Coronary artery (tissue), 2 donors: Measurements from ENCODE around the gene ATXN2L.
A peak's percentile ranks its signal among the peaks of the same experiment; 100 is the strongest.

ENCODE experiments used
- DNase-seq: peaks from one replicate; pipeline ENCODE4 v3.0.0-alpha.2; 2017; ENCODE audit warnings: low spot score
- H3K27ac ChIP-seq, 2 donors: fragments of 200-600 bp; sonication (generic); one replicate each; pipeline ENCODE4 v1.5.1; 2016 to 2019
- H3K4me3 ChIP-seq: fragments of 200-600 bp; sonication (generic); 2 replicates; pipeline ENCODE4 v1.5.1; 2016; ENCODE audit warnings: mild to moderate bottlenecking, moderate library complexity
- CTCF ChIP-seq: fragments of 200-600 bp; sonication (generic); IDR thresholded peaks from one replicate; pipeline ENCODE4 v1.5.1; 2019; ENCODE audit warnings: antibody characterized with exemption

ATXN2L gene

GRCh38 chr16:28875134-28876018, 52.6 kb downstream of the ATXN2L start:
- no peak for DNase-seq
- H3K4me3 ChIP-seq, result no peak overlapping the region
- H3K27ac ChIP-seq, result no peak overlapping the region
- no peak for TF ChIP-seq CTCF

- H3K4me3 ChIP-seq, result no peak overlapping the region
- TF ChIP-seq CTCF, result no peak
- DNase-seq, result no peak
- no peak overlapping the region for H3K27ac ChIP-seq
Observed at GRCh38 chr16:28876019-28876659, 53.3 kb downstream of the ATXN2L start.

GRCh38 chr16:28876973-28877654, 54.3 kb downstream of the ATXN2L start:
- no peak for TF ChIP-seq CTCF
- DNase-seq, result no peak
- Histone ChIP-seq H3K4me3 (no peak overlapping the region), H3K27ac (no peak overlapping the region)

- H3K4me3 ChIP-seq, result no peak overlapping the region
Observed at GRCh38 chr16:28877655-28878000, 54.8 kb downstream of the ATXN2L start.

GRCh38 chr16:28878083-28878926, 55.5 kb downstream of the ATXN2L start, which contains the start of gene ATP2A1:
Gene ATP2A1 (plus strand): TSS chr16:28878488. CDS start chr16:28878672, 184 bp downstream.
- TF ChIP-seq CTCF, result no peak
- Histone ChIP-seq H3K27ac (no peak within 1 kb of the TSS), H3K4me3 (peak within 1 kb of the TSS; percentile 85)
- no peak for DNase-seq

More at GRCh38 chr16:28877655-28878000, 54.8 kb downstream of the ATXN2L start:
- no peak for TF ChIP-seq CTCF
- no peak for DNase-seq
- no peak overlapping the region for H3K27ac ChIP-seq

- no peak for TF ChIP-seq CTCF
- H3K4me3 ChIP-seq, result peak overlapping the region; percentile 85
- DNase-seq, result no peak
- H3K27ac ChIP-seq, result peak overlapping the region in 1 of 2 donors; percentile 27
Observed at GRCh38 chr16:28879261-28879840, 56.6 kb downstream of the ATXN2L start.
